AG04450 (cell line): ENCODE data around the gene LDB3. TPM values are rescaled to one million over a fixed set of nuclear protein-coding genes. Genes with fewer than 3 reads are reported as not detected.
"Not testable (repeated sequence)": the region's sequence is repeated elsewhere in the genome, so short reads cannot be mapped to it uniquely, and the experiment has no call there.

Experiments used
- CTCF ChIA-PET: fragments of 300-600, 350-600 bp; formaldehyde crosslinking; extraction: SDS; loops from one replicate; lab custom pipeline; 2022; ENCODE audit warnings: antibody characterized with exemption, inconsistent platforms; lab: Charles Lee
- POLR2A ChIA-PET: fragments of 350-600 bp; formaldehyde crosslinking; extraction: SDS; loops from one replicate; lab custom pipeline; 2021; ENCODE audit warnings: antibody characterized with exemption, inconsistent platforms; lab: Yijun Ruan, JAX
- DNase-seq: peaks from one replicate; pipeline ENCODE4 v3.0.0-alpha.2; 2011; ENCODE audit warnings: low read depth, low spot score
- H3K27ac ChIP-seq: one replicate; pipeline ENCODE4 v1.5.1; 2012; ENCODE audit warnings: low read depth, low read length, control low read depth
- H3K27me3 ChIP-seq: one replicate; pipeline ENCODE4 v1.6.0; 2012; ENCODE audit warnings: low read length; ENCODE audit not compliant: control insufficient read depth, insufficient read depth
- H3K4me3 ChIP-seq: 2 replicates; pipeline ENCODE4 v1.5.1; 2011; ENCODE audit warnings: mild to moderate bottlenecking, low read depth, low read length, control low read depth
- H3K9me3 ChIP-seq: 2 replicates; pipeline ENCODE4 v1.5.1; 2012; ENCODE audit warnings: low read length; ENCODE audit not compliant: control insufficient read depth, insufficient read depth
- polyA plus RNA-seq: library from polyadenylated mRNA; depleted of rRNA; stranded (reverse); fragments of >200 nt; gene quantifications from 2 replicates; pipeline ENCODE4 v1.2.3, GENCODE V29; 2011
- TF ChIP-seq, protein P1 (sequence below): IDR thresholded peaks from 2 replicates; pipeline ENCODE4 v1.5.1; 2011; ENCODE audit warnings: low read depth, low read length, control low read depth, inconsistent platforms

LDB3 gene
- polyA plus RNA-seq, 1 experiment, result 0.46 TPM

DNA sequence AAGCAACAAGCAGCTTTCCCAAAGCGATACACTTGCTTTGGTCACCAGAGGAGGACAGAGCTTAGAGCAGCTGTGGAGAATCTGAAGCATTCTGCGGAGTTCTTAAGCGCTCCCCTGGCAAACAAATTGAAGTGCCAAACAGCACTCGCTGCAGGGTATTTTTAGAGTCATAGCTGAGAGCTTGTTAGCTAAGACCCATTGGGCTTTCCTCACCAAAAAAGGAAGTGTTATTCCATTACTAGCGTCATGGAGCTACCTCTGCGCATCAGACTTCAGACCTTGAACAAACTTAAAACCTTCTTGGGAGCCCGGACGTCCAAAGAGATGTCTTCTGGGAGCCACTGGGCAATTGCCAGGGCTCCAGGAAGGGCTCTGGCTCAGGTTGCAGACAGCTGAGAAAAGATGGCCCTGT lies 65.0 kb downstream of the LDB3 start:
- Histone ChIP-seq H3K9me3 (no peaks in the 10 kb centered on the region), H3K27ac (no peak overlapping the region), H3K4me3 (no peak overlapping the region), H3K27me3 (no peaks in the 10 kb centered on the region)
- TF ChIP-seq, protein P1, sequence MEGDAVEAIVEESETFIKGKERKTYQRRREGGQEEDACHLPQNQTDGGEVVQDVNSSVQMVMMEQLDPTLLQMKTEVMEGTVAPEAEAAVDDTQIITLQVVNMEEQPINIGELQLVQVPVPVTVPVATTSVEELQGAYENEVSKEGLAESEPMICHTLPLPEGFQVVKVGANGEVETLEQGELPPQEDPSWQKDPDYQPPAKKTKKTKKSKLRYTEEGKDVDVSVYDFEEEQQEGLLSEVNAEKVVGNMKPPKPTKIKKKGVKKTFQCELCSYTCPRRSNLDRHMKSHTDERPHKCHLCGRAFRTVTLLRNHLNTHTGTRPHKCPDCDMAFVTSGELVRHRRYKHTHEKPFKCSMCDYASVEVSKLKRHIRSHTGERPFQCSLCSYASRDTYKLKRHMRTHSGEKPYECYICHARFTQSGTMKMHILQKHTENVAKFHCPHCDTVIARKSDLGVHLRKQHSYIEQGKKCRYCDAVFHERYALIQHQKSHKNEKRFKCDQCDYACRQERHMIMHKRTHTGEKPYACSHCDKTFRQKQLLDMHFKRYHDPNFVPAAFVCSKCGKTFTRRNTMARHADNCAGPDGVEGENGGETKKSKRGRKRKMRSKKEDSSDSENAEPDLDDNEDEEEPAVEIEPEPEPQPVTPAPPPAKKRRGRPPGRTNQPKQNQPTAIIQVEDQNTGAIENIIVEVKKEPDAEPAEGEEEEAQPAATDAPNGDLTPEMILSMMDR, result no peak
- no peak for DNase-seq
- CTCF ChIA-PET, result interaction anchor here (0.7 to 1.8 kb wide), 4 partner anchors 10 to 153 kb away, joined by 3 to 6 read pairs (median 3); no protein-coding TSS in a partner anchor
- POLR2A ChIA-PET, result interaction anchor here (1.2 kb wide), 1 partner anchor 22 kb away, joined by 3 read pairs; no protein-coding TSS in a partner anchor

DNA sequence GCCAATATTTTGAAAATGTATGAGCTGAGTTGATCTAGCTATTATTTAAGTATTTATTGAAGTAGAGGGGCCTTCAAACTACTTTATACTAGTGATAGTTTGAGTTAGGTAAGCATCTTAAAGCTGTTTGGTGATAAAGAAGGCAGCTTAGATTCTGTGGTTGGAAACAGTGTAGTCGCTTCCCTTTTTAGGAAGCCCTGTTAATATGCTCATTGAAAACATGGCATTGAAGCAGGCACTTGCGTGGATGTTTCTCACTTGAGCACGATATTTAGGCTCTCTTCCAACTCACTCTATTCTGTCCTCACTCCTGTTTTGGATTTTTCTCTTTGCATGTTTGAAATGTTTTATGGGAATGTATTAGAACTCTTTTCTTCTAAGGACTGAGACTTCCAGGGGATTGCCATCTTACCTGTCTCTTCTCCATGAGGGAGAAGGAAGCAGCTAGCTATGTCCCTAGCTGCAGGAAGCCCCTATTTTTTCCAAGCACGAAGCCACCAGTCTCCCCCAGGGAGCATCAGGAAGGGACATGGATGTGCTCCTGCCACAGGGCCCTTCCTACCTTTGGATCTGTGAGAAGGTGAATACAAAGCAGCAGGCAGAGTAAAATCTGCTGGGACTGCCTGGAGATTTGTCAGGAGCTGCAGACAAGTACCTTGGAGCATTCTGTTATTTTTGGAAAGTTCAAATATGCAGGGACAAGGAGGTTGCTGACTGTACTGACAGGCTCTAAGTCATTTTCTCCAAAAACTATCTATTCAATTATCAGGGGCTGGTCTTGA lies 66.1 kb downstream of the LDB3 start:
- no peak overlapping the region for H3K4me3 ChIP-seq
- H3K27me3 ChIP-seq, result no peaks in the 10 kb centered on the region
- DNase-seq, result no peak
- ChIA-PET CTCF (interaction anchor here (1.8 kb wide), 1 partner anchor 41 kb away, joined by 6 read pairs; no protein-coding TSS in a partner anchor), POLR2A (no interaction called here)
- no peak overlapping the region for H3K27ac ChIP-seq
- H3K9me3 ChIP-seq, result no peaks in the 10 kb centered on the region
- TF ChIP-seq, protein P1, result no peak

DNA sequence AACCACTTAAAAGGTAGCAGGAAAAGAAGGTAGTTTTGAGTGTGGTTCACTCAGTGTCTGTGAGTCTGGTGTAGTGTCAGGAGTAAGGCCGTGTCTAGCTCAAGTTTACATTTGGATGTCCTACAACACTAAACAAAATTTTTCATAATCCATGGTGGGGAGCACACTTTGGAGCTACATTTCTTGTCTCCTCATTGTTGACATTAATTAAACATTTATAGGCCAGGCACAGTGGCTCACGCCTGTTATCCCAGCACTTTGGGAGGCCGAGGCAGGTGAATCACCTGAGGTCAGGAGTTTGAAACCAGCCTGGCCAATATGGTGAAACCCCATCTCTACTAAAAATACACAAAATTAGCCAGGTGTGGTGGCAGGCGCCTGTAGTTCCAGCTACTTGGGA lies 67.0 kb downstream of the LDB3 start:
- H3K27ac ChIP-seq, POLR2A ChIA-PET, DNase-seq, H3K4me3 ChIP-seq, H3K9me3 ChIP-seq, H3K27me3 ChIP-seq: not testable (repeated sequence)
- CTCF ChIA-PET, result interaction anchor here (0.7 kb wide), 1 partner anchor 235 kb away, joined by 3 read pairs; no protein-coding TSS in a partner anchor

DNA sequence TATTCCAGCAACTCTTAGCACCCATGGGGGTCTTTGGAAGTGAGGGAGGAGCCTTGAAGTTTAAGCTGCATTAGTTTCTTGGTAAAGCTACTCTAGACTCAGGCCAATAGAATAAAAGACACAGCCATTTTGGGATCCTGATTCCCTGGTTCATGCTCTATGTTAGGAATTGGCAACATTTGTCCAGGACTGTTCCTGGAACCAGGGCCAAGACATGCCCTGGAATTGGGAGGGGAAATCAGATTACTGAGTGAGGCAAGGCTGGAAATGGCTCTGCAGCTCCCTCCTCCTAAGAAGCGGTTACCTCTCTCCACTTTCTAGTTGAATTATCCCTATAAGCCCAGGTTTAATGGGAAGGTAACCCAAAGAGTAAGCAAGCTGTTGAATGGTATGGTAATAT lies 73.9 kb downstream of the LDB3 start:
- DNase-seq, result no peak
- POLR2A ChIA-PET, result no interaction called here
- CTCF ChIA-PET, result interaction anchor here (0.6 kb wide), 1 partner anchor 284 kb away, joined by 3 read pairs; no protein-coding TSS in a partner anchor

DNA sequence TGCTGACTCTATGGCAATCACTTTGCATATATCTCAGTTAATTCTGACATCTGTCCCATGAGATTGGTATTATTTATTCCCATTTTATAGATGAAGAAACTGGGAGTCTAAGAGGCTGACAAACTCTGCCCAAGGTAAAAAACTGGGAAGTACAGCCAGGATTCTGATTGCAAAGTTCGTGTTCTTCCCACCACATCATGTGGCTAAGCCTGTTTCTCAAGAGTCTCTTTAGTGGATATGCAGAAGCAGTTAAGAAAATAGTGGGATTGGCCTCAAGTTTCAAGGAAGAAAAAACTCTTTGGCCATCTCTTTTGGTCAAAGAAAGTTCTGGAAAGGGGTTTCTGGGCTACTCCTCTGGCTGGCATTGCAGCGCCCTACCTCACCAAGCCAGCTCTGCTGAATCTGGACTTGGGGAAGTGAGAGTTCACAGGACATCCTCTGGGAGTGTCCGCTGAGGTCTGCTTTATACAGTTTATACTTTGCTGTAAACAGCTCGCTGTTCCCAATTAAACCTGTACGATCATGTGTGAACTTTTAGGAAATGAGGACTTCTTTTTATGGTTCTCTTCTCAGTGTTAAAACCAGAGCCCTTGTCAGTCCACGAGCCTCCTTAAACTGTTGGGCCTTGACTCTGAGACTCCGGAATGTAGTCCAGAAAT lies 75.9 kb downstream of the LDB3 start:
- H3K27ac ChIP-seq, result no peak overlapping the region
- DNase-seq, result no peak
- TF ChIP-seq, protein P1, result no peak
- H3K9me3 ChIP-seq, result no peaks in the 10 kb centered on the region; the same call in 1 of the 2 replicates
- H3K27me3 ChIP-seq, result no peaks in the 10 kb centered on the region
- ChIA-PET POLR2A (no interaction called here), CTCF (interaction anchor here (1.0 kb wide), 1 partner anchor 156 kb away, joined by 3 read pairs; no protein-coding TSS in a partner anchor)
- no peak overlapping the region for H3K4me3 ChIP-seq

More for the DNA sequence above, 73.9 kb downstream of the LDB3 start:
- H3K9me3 ChIP-seq, result no peaks in the 10 kb centered on the region; the same call in 1 of the 2 replicates
- no peak overlapping the region for H3K4me3 ChIP-seq
- H3K27me3 ChIP-seq, result no peaks in the 10 kb centered on the region
- TF ChIP-seq, protein P1, result no peak
- no peak overlapping the region for H3K27ac ChIP-seq
